ENCODE results near the gene NCAM2.

Gene NCAM2

DNA sequence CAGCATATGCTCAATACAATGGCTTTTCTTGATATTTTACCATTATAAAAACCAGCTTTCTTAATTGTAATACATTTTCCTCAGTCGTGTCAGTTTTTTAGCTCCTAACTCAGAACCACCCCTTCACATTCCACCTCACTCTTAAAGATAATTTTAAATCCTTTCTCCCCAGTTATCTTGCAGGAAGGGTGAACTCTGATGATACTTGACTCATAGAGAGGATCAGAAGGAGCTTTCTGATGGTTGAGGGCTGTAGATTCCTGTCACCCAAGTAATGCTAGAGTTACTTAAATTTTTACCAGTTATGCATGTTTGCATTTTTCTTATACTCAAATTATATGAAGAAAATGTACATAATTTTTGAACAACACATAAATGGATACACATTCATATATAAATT is 233.7 kb downstream of the NCAM2 start:
- no peak for DNase-seq

DNA sequence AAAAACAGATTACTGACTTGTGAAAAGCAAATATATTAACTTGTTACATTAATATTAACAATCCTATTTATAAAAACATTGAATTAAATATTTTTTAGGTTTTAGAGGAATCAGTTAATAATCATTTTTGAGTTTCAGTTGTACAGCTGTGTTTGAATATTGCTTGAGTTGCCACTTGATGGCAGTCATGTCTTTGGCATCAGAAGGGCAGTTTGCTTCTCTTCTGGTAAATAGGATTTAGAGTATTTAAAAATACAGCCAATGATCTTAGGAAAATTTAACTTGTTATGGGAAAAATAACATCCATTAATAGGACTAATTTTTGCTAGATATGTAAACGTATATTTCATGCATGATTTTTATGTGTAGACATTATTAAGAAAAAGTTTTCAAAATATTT is 234.1 kb downstream of the NCAM2 start:
- peak; percentile 14 for DNase-seq

DNA sequence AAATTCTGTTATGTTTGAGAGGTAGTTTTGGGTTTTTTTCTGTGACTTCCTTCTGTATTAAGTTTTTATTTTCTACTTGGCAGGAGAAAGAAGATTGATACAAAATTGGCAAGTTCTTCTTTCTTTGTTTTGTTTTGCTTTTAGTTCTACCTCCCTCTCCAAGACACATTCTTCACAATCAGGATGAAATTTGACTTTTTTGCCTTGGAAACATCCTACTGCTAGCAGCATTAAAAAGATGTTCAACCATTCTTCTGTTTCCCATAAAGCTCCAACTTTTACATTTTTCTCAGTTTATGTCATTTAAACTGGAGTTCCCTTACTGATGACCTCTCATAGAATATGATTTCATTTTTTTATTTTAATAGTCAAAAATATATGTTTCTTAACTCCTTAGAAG is 234.8 kb downstream of the NCAM2 start:
- no peak for DNase-seq

- DNase-seq = no peak
Observed at GRCh38 chr21:21236996-21237395, 238.8 kb downstream of the NCAM2 start.

GRCh38 chr21:21238629-21239400 is 240.6 kb downstream of the NCAM2 start:
- DNase-seq = no peak

DNA sequence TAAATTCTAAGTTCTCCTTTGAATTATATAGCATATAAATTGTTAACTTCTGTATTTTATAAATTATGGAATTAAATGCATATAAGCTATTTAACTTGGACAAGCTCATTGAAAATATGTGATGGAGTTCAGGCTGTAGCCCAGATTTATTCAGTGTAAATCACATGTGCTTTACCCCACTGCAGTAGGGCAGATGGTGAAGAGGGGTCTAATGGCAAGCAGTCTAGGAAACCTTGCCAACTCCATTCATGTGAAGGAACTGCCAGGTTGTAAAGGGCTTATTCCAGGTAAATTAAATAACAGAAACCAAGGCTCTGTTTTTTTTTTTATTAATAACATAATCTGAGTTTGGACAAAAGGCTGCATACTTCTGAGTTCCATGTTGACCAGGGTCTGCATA is 243.2 kb downstream of the NCAM2 start:
- DNase-seq = no peak

GRCh38 chr21:21246007-21246406 is 247.8 kb downstream of the NCAM2 start:
- DNase-seq = no peak

GRCh38 chr21:21247424-21247823 is 249.2 kb downstream of the NCAM2 start:
- no peak for DNase-seq

- no peak for DNase-seq
Observed at GRCh38 chr21:21262048-21262447, 263.8 kb downstream of the NCAM2 start.

DNA sequence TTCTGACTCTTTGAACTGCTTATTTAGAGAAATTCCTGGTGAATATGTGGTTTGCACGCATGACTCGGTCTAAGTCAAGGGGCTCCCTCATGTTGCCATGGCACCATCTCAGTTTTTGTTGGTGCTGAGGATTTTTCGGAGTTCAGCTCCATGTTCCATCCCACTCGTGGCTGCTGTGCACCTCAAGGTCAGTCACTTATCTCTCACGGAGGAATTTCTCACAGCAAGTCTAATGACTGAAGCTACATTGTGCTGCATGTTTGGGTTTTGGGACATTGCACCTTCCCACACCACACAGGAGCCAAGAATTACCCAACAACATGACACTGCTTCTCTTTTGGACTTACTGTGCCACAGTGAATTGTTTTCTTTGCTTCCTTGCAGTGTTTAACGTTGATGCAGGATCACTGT is 269.9 kb downstream of the NCAM2 start:
- no peak for DNase-seq

GRCh38 chr21:21268885-21269284 is 270.7 kb downstream of the NCAM2 start:
- DNase-seq = no peak

- no peak for DNase-seq
Observed at GRCh38 chr21:21279193-21279901, 281.1 kb downstream of the NCAM2 start.

GRCh38 chr21:21283810-21284209 is 285.6 kb downstream of the NCAM2 start:
- no peak for DNase-seq

DNA sequence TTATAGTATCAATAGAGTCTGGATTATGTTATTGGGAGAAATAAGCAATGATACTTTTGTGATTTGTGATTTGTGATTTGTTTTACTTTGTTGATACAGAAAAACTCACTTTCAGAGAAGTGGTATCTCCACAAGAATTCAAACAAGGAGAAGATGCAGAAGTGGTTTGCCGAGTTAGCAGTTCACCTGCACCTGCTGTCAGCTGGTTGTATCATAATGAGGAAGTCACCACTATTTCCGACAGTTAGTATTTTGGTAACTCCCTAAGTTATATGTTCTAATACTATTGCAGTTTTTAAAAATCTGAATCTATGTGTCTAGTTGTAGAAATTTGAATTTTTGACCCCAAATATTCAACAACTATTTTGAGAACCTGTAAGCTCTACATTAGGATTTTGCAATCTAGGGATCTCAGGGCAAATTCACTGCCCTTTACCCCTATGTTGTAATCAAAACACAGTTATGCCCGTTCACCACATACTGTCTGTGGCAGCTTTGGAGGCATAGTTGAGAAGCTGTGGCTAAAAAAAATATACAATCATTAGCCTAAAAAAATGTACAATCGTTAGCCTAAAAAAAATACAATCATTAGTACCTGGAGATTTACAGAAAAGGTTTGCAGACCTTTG is 288.1 kb downstream of the NCAM2 start:
- DNase-seq = no peak

DNA sequence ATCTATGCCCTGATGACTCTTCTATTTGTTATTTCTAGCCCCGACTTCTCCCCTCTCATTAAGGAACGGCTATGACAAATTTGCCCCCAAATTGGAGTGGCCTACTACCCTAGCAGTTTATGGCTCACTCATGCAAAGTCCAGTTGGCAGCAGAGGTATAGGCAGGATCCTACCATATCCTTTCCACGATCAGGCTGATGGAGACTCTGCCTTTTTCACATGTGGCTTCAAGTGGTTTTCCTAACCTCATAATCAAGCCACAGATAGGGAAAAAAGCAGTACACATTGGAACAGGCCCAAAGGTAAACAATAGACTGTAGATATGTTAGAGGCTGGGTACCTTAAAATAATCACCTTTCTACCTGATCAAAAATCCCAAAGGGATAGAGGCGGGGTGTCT is 292.5 kb downstream of the NCAM2 start:
- peak in 1 of 2 experiments; percentile 4 for DNase-seq

GRCh38 chr21:21291883-21292569 is 293.8 kb downstream of the NCAM2 start:
- DNase-seq = no peak

- no peak for DNase-seq
Observed at GRCh38 chr21:21295303-21295702, 297.1 kb downstream of the NCAM2 start.

DNA sequence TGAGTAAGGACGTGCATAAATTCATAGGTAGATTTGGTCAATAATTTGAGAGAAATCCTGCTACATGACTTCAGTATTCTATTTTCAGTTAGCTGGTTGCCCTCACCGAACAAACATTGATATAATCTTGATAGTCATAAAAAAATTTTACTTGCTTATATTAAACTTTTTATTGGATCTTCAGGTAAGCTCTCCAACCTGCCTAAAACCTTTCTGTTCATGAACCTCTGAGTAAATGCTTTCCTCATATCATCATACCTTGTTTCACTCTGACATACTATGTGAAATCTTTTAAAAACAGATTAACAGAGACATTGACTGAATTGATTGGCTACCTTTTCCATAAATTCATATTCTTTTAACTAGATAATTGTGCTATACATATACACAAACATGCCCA is 299.0 kb downstream of the NCAM2 start:
- no peak for DNase-seq

GRCh38 chr21:21301013-21301412 is 302.8 kb downstream of the NCAM2 start:
- no peak for DNase-seq

DNA sequence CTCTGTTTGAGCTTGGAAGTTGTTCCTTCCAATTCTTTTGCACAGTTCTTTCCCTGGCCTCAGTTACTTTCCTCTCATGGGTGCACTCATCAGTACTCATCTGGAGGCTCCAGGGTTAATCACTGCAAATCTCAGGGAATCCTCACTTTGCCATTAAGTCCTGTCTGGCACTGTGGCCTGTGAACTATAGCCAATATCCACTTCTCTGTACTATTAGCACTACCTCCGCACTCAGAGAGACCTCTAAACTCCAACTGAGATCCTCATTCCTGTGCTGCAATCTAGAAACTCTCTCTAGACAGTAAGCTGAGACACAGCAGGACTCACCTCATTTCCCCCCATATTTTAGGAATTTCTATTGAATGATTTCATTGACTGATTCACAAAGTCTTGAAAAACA is 311.3 kb downstream of the NCAM2 start:
- DNase-seq = no peak

DNA sequence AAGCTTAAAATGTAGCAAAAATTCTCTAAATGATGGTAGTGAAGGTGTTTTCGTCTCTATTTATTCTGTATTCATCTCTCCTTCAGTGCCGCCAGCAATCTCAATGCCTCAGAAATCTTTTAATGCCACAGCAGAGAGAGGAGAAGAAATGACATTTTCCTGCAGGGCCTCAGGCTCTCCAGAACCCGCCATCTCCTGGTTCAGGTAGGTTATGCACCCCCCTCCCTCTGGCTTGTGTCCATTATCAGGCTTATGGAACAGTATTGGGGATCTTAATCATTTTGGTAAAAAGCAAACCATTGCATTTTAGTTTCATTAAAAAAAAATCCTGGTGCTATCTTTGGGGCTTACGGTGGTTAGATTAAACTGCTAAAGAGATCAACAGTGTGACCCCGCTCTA is 326.1 kb downstream of the NCAM2 start:
- no peak for DNase-seq

DNA sequence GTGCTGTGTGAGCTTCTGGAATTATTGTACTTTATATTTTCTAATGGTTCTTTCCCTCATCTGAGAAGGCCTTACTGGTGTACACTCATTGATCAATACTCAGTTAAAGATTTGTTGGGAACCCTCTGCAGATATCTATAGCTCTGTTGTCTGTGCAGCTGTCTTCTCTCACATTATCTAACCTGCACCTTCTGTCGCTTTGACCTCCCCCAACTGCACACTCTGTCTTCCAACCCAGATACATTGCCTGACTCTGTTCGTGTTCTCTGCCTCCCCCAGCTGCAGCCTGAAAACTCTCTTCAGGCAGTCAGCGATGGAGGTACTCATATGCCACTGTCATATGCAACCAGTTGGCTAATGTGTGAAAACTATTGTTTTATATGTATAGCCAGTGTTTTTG is 334.3 kb downstream of the NCAM2 start:
- DNase-seq = no peak

DNA sequence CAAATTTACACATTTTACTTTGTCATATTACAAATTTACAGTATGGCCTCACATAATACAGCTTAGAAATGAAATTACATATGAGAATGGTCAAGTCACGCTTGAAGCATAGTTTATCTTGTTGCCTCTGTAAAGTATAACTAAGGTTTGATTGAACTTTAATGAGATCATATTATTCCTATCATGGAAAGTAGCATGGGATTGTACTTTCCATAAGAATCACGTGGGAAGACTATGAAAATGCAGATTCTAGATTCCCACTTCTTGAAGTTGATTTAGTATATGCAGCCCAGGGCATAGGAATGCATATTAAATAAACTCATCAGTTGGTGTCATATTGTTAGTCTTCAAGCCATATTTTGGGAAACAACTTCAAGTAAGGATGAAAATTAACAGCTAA is 342.8 kb downstream of the NCAM2 start:
- DNase-seq = no peak

DNA sequence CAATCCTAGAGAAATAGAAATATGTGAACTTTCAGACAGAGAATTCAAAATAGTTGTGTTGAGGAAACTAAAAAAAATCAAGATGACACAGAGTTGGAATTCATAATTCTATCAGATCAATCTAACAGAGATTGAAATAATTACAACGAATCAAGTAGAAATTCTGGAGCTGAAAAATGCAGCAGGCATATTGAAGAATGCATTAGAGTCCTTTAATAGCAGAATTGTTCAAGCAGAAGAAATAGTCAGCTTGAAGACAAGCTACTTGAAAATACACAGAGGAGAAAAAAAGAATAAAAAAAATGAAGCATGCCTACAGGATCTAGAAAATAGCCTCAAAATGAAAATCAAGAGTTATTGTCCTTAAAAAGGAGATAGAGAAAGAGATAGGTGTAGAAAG is 347.1 kb downstream of the NCAM2 start:
- no peak for DNase-seq

Data from SHP77 (cell line).